HL-60/S4 treated with phorbol 12-myristate 13-acetate at 8.2 ng/mL for 4 days and 3 days (cell line): ENCODE data around the gene SLC9A9.
"Not testable (repeated sequence)": the region's sequence is repeated elsewhere in the genome, so short reads cannot be mapped to it uniquely, and the experiment has no call there.

Experiments
- in situ Hi-C: fragments of 300-500 bp; cut with MboI; formaldehyde crosslinking; loops from 2 replicates; pipeline ENCODE4 v1.15.0; 2022; ENCODE audit warnings: low sequenced_read_pairs

The SLC9A9 gene

DNA sequence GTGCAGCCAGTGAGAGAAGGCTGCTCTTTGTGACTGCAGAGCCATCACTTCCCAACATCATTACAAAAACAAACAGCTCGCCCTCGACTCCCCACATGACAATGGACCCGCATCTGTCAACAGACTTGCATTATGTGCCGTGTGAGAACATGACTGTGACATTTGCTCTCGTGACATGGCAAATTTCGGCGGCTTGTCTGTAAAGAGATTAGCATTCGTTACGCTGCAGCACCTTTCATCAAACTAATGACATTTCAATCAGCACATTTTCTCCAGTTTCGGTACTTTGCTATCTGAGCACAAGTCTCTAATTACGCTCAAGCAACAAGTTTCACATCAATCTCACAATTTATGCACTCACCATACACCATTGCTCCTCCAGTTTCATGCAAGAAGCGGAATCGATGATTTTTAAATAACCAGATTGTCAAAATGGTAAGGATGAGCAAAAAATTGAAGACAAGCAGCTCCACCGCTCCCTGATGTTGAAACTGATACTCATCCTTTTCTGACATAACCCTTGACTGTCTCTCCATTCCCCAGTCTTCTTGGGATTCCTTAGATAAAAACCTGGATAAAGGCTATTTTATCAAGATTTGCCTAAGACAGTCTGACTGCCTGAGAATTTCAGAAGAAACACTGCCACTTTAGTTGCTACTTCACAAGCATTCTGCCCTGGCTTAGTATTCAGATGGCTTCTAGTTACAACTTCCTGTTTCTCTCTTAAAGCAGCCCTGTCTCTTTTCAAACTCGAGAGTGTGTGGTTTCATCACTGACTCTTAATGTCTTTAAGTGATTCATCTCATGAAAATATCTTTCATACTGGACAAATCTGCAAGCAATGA is at the start of gene SLC9A9:
Gene SLC9A9 (minus strand): TSS at position 682 of the 845 bp plus-strand sequence. CDS start 146 bp downstream, at position 536.
- in situ Hi-C loops: no loop called here

DNA sequence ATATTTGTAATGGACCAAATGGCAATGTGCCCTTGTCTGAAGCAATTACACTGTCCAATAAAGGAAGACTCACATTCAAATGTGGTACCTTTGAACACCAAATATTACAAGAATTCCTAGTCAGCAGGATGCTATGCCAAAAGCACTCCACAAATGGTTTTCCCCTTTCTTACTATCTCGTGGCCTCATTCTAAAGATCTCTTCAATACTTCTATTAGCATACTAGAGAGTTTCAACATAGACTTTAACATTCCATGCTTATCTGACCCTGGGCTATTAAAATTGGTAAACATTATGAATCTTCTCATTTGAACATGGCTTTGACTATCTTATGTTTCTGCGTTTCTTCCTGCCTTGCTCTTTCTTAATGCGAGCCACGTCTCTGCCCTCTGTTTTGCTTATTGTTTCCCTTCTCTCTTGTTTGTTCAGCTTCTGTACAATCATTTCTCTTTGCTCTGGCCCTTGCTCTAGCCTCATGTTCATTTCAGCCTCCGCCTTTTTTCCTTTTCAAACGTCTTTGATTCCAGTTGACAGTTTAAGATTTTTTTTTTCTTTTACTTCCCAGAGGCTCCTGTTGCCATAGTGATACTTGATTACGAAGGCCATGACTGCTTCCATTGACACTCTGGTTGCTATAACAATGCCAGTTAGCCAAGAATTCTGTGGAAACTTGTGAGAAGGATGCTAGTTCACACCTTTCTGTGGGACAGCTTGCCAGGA is 49.5 kb upstream of the SLC9A9 start:
- in situ Hi-C loops: no loop called here

DNA sequence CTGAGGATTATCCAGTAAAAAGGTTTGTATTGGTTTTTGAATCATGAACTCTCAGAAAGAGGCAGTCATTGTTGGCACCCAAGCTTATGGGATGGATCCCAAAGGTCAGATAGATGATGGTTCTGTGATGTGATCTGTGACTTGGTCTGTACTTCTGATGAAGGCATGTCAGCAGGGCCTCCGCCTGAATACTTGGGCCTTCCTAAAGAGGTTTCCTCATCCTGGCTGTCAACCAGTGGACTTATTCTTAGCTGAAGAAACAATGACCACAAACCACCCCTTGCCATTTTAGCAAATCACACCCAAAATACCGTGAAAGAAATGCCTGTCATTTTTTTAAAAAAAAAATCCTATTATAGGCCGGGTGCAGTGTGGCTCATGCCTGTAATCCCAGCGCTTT is 48.2 kb upstream of the SLC9A9 start:
- in situ Hi-C loops: no loop called here

DNA sequence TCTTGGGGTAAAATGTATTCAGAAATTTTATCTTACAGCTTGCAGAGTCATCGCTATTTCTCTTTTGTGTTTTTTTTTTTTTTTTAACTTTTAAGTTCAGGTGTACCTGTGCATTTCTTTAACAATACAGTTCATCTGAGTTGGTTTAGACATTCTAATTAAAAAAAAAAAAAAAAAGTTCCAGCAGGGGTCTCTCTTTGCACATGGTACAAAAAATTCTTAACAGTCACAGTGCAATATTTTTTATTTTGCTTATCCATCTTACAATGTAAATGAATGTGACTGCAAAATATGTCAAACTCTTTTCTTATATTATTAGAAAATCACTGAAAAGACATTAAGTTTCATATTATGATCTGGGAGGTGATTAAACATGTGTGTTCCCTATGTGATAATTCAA is 47.5 kb upstream of the SLC9A9 start:
- in situ Hi-C loops: no loop called here

DNA sequence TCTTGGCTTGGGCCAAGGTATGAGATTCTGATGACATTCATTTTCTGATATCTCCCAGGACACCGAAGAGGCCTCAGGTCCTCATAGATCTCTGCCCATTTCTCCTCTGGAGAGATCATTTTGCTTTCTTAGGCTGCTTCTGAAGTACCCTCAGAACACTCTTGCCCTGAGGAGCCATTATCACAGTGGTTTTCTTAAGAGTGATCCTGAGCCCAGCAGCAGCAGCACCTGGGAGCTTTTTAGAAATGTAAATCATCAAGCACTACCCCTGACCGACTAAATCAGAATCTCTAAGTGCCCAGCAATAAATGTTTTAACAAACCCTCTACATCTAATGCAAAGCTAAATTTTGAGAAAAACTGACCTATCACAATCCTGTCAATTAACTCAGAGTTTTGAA is 40.6 kb upstream of the SLC9A9 start:
- in situ Hi-C loops: no loop called here

DNA sequence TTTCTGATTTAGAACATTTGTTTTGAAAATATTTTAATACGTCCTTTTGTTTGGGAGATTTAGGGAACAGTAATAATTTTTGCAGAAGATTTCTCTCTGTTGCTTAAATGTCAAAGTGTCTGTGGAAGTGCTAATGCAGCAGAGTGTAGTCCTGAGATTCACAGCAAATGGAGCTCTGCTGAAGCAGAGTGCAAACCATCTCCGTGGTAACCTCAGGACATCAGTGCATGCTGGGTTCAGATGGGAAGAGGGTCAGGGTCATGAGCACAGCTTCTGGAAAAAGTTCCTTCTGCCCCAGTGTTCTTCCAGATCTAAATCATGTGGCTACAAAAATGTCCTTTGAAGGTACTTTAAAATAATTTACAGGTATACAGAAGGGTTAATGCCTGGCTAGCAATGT is 39.9 kb upstream of the SLC9A9 start:
- in situ Hi-C loops: no loop called here

DNA sequence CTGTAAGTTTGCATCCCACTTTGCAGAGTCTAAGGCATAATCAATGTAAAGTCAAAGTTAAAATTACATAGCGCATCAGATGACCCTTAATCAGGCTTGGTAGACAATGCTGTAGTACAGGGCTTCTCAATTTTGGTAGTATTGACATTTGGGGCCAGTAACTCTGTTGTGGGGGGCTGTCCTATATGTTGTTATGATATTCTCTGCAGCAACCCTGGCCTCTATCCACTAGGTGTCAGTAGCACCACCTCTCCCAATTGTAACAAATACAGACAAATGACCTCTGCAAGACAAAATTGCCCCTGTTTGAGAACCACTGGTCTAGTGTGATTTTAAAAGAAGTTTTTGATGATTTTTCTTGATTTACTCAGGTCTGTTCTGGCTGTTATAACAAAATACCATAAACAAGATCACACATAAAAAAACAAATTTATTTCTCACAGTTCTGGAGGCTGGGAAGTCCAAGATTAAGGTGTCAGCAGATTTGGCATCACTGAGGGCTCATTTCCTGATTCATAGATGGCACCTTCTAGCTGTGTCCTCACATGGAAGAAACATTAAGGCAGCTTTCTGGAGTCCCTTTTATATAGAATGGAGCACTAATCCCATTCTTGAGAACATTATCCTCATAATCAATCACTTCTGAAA is 37.6 kb upstream of the SLC9A9 start:
- in situ Hi-C loops: no loop called here

DNA sequence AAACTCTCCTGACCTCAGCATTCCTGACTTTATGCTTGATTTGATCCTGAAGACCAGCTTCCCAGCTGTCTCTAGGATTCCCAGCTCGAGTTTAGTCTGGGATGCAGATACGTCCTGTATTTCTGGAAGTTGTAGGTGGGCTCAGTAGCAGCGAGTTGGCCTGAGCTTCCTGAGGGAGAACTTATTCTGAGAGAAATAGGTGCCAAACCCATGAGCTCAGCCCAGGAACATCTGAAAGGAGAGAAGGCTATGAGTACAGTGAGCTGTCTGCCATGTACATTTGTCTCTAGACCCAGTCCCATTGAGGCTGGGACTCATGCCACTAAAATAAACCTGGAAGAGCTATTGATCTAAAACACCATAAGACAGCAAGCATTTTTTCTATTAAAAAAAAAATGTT is 36.6 kb upstream of the SLC9A9 start:
- in situ Hi-C loops: no loop called here

DNA sequence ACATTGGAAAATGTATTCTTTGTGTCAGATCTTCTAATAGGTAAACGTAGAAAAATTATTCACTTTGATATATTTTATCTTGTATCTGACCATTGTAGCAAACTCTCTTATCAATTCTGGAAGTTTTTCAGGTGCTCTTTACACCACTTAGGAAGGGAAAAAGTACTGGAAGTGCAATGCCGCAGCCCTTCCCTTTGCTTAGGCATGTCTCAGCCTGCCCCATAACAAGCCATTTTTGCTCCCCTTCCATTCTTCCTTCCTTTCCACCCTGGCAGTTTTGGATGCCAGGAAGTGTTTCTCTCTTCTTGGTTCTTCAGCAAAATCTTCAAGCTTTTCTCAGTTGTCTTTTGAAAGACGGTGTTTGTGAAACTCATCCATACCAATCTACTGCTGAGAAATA is 34.9 kb upstream of the SLC9A9 start:
- in situ Hi-C loops: no loop called here

DNA sequence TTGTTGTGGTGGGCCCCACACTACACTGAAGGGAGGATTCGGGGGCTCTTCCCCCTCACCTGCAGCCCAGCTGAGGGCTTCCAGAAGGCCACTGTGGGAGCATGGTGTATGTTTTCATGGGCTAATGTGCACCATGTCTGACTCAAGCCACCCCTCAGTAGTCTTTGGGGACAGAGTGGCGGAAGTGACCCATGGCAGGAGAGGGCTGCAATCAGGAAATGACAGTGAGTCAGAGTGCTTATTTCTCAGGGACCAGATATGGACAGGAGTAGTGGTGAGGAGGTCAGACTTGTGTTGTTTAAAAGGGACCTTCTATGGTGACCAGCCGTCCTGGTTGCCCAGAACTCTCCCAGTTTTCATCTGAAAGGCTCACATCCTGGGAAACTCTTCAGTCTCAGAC is 32.8 kb upstream of the SLC9A9 start:
- in situ Hi-C loops: no loop called here

DNA sequence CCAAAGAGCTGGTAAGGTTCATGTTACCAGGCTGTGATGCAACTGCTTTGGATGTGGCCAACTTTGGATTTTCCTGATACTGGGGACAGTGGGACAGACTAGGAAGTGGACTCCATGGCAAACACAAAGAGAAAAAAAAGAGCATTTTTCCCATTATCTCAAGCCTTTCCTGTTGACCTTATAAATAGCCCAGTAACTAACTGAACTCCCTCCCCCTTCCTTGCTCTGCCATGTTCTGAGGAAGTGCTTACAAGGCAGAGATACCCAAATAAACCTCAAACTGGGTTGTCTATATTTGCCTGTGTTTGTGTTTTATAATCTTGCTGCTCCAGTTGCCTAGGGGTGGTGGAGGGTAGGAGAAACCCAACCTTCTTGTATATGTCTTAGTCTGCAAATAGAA is 27.3 kb upstream of the SLC9A9 start:
- in situ Hi-C loops: no loop called here

DNA sequence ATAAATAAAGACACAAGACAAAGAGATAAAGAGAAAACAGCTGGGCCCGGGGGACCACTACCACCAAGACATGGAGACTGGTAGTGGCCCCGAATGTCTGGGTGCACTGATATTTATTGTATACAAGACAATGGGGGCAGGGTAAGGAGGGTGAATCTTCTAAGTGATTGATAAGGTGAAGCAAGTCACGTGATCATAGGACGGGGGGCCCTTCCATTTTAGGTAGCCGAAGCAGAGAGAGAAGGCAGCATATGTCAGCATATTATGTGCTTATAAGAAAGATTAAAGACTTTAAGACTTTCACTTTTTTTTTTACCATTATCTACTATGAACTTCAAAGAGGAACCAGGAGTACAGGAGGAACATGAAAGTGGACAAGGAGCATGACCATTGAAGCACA is 25.3 kb upstream of the SLC9A9 start:
- in situ Hi-C loops: not testable (repeated sequence)

DNA sequence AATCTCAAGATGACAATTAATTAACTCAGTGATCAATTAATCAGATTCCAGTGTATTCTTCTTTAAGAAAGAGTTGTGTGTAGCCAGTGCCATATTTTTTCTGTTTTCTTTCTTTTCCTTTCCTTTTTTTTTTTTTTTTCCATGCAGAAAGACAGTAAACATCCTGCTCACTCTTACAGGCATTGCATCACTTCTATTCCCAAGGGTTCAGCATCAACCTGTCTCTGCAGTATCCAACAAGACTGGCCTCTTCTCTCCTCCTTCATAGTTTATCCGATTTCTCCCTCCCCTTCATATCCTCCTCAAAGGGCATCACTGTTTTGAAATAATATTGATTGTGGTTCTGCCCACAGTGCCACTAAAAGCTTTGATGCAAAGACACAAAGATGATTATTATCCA is 17.0 kb upstream of the SLC9A9 start:
- in situ Hi-C loops: no loop called here

DNA sequence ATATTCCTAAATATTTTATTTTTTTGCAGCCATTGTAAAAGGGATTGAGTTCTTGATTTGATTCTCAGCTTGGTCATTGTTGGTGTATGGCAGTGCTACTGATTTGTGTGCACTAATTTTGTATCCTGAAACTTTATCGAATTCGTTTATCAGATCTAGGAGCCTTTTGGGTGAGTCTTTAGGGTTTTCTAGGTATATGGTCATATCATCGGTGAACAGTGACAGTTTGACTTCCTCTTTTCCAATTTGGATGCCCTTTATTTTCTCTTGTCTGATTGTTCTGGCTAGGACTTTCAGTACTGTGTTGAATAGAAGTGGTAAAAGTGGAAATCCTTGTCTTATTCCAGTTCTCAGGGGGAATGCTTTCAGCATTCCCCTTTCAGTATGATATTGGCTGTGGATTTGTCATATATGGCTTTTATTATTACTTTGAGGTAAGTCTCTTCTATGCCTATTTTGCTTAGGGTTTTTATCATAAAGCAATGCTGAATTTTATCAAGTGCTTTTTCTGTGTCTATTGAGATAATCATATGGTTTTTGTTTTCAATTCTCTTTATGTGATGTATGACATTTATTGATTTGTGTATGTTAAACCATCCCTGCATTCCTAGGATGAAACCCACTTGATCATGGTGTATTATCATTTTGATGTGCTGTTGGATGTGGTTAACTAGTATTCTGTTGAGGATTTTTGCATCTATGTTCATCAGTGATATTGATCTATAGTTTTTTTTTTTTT is 11.4 kb upstream of the SLC9A9 start:
- in situ Hi-C loops: no loop called here

DNA sequence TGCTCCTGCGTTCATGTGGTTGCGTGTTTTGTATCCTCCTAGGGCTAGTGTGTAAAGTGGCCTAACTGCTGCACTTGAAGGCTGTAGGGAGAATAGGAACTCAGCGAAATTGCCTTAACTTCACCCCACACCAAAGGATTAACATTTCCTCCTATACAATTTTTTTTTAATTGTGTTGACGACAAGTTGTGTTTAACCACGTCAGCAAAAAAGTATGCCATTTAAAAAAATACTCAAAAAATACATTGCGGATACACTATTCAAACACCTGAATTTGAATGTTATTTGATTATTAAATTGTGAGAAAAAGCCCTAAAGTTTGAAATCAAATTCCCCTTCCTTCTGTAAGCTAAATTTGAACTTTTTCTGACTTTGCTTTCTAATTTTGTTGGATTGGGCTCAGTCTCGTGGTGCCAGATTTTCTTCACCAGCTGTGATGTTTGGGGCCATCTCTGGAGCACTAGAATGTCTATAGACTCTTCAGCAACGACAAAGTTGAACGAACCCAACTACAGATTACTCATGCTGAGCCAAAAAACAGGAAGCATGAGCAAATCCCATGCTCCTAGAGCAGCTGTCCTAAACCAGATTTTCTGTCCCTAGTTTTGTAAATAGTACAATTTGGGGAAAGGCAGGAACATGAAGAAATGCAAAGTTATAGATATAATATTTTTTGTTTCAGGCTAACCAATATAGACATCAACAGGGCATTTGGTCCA is 8.1 kb upstream of the SLC9A9 start:
- in situ Hi-C loops: no loop called here

DNA sequence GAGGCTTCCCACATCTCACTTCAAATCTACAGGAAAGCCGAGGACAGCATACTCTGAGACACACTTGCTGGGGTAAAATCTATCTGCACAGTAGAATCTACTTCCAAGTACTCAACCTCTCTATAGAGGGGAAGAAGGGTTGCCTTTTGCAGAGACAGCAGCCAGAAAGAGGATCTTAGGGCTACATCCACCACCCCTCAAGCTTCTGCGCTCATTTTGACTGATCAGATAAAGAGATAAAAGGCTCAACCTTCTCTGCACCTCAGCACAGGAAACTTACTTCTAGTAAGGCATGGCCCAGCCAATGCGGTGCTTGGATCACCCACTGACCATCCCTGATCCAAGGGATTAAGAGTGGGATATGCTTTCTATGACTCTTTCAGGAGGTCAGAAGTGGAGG is 6.9 kb upstream of the SLC9A9 start:
- in situ Hi-C loops: no loop called here

DNA sequence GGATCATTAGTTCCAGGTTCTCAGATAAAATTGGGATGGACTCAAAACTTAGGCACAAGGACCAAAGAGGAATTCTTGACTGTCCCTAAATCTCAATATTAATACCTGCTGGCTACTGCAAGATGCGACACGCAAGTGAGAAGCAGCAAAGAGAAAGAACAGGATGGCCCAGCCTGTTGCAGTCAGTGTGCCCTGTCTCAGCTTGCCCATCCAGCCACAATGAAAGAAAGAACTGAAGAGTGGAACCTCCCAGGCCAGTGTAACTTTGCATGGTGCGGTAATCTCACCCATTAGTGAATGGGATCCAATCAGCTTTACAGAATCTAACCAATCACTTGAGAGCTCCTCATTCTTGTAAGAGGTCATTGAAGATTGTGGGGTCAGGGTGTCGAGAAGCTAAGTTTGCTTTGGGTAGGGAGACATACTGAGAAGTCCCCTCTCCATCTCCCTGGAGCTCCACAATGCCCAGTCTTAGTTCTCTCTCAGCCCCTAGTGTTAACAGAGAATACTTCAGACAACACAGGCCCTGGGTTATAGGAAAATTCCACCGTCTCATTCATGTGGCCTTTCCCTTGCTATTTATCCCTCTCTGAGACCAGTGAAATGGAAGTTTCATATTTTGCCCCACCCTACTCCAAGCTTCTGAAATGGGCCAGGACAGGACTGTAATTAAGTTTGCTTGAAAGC is 3.2 kb upstream of the SLC9A9 start:
- in situ Hi-C loops: no loop called here

DNA sequence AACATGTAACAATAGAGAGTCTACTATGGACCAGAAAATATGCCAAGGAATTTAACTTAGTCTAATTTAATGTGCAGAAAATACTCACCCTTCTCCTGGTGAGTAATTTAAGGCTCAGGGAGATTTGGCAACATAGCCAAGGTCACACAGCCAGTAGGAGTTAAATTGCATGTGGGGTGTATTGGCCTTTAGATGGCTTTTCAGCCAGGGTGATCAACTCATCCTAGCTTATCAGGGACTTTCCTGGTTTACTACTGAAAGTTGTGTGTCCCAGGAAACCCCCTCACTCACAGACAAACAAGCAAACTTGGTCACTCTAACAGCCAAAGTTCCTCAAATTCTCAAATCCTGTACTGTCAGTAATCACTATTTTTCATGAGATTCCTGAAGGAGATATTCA is 2.6 kb upstream of the SLC9A9 start:
- in situ Hi-C loops: no loop called here

DNA sequence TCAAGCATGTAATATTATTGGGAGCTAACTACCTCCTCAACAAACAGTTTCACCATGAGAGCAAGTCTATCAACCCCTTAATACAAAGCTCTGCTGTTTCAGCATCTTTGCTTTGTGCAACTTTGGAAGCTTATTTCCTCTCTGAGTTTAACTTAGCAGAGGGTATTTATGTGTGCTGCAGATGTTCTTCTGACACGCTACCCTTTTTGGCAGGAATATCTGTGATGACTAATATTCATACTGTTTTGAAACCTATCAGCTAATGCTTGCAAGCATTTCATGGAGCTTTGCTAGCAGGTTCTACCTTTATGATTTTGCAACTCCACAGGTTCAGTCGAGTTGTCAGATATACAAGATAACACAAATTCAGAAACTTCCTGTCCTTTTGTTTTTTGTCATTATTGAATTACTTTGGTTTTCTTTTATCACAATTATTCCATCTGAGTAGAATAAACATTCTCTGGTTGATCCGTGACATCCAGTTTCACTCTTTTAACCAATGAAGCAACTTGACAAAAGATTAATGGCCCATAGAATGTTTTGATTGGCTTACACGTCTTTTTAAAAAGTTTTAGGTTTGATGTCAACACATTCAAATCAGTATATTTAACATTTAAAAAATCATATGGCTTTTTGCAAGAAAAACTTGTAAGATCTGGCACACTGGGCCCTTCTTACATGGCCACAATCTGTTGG is 1.7 kb upstream of the SLC9A9 start:
- in situ Hi-C loops: no loop called here
